Activated CD4-positive, alpha-beta memory T cell treated with anti-CD3 and anti-CD28 coated beads for 36 hours (primary cell): Measurements from ENCODE around the gene HCFC1R1. TPM values are rescaled to one million over a fixed set of nuclear protein-coding genes. Genes with fewer than 3 reads are reported as not detected.

ENCODE experiments used
- CTCF ChIA-PET: fragments of 350-600 bp; sonication (Branson Sonifier 250); formaldehyde crosslinking; loops from one replicate; lab custom pipeline; 2021; ENCODE audit warnings: antibody characterized with exemption, inconsistent platforms; lab: Charles Lee
- POLR2A ChIA-PET: fragments of 350-600 bp; sonication (Branson Sonifier 250); formaldehyde crosslinking; loops from one replicate; lab custom pipeline; 2021; ENCODE audit warnings: antibody characterized with exemption; lab: Charles Lee
- DNase-seq: peaks from one replicate; pipeline ENCODE4 v3.0.0-alpha.2; 2020
- H3K27ac Mint-ChIP-seq: one replicate; pipeline ENCODE4 v1.8.0; 2021; ENCODE audit warnings: mixed read lengths
- H3K27me3 Mint-ChIP-seq: one replicate; pipeline ENCODE4 v1.8.0; 2021; ENCODE audit warnings: mixed read lengths
- H3K36me3 Mint-ChIP-seq: one replicate; pipeline ENCODE4 v1.8.0; 2021; ENCODE audit warnings: mixed read lengths
- H3K4me1 Mint-ChIP-seq: one replicate; pipeline ENCODE4 v1.8.0; 2021; ENCODE audit warnings: low read depth, mixed read lengths
- H3K4me3 Mint-ChIP-seq: one replicate; pipeline ENCODE4 v1.8.0; 2021; ENCODE audit warnings: mild to moderate bottlenecking, mixed read lengths
- H3K9me3 Mint-ChIP-seq: one replicate; pipeline ENCODE4 v1.8.0; 2021; ENCODE audit warnings: mixed read lengths
- intact Hi-C: fragments of 100-400 bp; cut with micrococcal nuclease; formaldehyde crosslinking; loops from one replicate; pipeline ENCODE4 v1.15.1; 2023
- total RNA-seq, 2 experiments: library from RNA; stranded (reverse); gene quantifications; one replicate each; pipeline ENCODE4 v1.2.3, GENCODE V29; 2021

Gene HCFC1R1
- total RNA-seq, 2 experiments from 2014 or later, result 31.8 to 32.8 TPM

DNA sequence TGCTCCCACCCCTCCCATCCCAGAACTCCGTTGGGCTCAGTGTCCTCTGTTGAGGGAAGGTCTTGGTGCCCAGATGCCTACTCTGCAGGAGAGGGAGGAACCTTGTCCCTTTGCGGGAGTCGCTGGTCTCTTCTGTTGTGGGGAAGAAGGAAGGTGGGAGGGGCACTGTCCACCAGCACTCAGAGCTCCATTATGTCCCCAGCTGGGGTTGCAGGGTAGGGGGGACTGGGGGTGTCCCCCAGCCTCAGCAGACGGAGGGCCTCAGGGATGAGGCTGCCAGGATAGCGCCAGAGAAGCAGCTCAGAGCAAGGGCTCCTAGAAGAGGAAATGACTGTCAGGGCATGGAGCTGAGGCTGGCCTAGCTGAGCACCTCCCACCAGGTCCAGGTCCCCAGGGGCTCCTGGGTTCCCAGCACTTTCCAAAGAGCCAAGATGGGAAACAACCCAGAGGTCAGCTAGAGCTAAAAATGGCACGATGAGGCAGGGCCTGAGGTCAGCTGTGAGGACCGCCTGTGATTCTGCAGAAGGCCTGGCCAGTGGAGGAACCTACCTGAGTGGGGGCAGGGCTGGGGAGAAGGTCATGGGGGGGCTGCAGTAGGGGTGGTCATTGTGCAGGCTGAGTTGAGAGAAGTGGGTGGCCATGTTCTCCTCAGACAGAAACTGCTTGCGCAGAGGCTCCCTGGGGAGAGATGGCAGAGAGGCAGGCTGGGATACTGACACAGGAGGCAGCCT, 893 bp downstream of the HCFC1R1 start:
- CTCF ChIA-PET, result interaction anchor here (0.7 to 17.0 kb wide), 7 partner anchors 7 to 166 kb away, joined by 3 to 412 read pairs (median 3); partner anchors contain the start of gene CLDN9
- DNase-seq, result no peak
- intact Hi-C loops, result loop anchor here (2.0 to 5.0 kb wide), 3 partner anchors 78 to 239 kb away; partner anchors contain the start of gene FLYWCH1
- POLR2A ChIA-PET, result interaction anchor here (0.9 to 1.6 kb wide), 4 partner anchors 8 to 112 kb away, joined by 3 to 4 read pairs (median 4); partner anchors contain the start of gene ZNF213
- Mint-ChIP-seq H3K36me3 (peaks cover 10% of the 10 kb centered on the region), H3K4me3 (peak overlapping the region; percentile 91), H3K9me3 (no peaks in the 10 kb centered on the region), H3K27ac (peak overlapping the region; percentile 96), H3K27me3 (no peaks in the 10 kb centered on the region), H3K4me1 (peaks cover 47% of the 10 kb centered on the region)

DNA sequence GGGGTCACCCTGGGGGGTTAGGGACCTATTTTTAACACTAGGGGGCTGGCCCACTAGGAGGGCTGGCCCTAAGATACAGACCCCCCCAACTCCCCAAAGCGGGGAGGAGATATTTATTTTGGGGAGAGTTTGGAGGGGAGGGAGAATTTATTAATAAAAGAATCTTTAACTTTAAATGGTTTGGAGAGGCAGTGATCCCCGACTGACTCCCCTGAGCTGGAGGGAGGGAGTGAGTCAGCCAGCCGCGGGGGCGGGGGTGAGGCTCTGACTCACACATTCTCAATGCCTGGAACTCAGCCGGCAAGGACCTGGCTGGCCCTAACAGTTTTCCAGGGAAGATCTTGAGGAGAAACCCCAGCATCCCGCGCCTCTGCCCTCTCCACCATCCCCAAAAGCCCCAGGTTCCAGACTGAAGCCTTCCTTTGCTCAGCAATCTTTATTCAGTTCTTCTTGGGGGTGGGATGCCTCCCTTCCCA, 1.5 kb downstream of the HCFC1R1 start:
- Mint-ChIP-seq H3K4me1 (peaks cover 47% of the 10 kb centered on the region), H3K9me3 (no peaks in the 10 kb centered on the region), H3K36me3 (peaks cover 10% of the 10 kb centered on the region), H3K4me3 (peak overlapping the region; percentile 91), H3K27ac (peak overlapping the region; percentile 96), H3K27me3 (no peaks in the 10 kb centered on the region)
- intact Hi-C loops, result loop anchor here (2.0 to 5.0 kb wide), 3 partner anchors 79 to 240 kb away; partner anchors contain the start of gene FLYWCH1
- POLR2A ChIA-PET, result interaction anchor here (0.9 to 1.7 kb wide), 6 partner anchors 9 to 112 kb away, joined by 3 to 7 read pairs (median 4); partner anchors contain the start of gene ZNF213
- CTCF ChIA-PET, result interaction anchor here (0.7 to 17.0 kb wide), 6 partner anchors 8 to 167 kb away, joined by 3 to 412 read pairs (median 6); partner anchors contain the start of gene CLDN9
- peak; percentile 96 for DNase-seq

DNA sequence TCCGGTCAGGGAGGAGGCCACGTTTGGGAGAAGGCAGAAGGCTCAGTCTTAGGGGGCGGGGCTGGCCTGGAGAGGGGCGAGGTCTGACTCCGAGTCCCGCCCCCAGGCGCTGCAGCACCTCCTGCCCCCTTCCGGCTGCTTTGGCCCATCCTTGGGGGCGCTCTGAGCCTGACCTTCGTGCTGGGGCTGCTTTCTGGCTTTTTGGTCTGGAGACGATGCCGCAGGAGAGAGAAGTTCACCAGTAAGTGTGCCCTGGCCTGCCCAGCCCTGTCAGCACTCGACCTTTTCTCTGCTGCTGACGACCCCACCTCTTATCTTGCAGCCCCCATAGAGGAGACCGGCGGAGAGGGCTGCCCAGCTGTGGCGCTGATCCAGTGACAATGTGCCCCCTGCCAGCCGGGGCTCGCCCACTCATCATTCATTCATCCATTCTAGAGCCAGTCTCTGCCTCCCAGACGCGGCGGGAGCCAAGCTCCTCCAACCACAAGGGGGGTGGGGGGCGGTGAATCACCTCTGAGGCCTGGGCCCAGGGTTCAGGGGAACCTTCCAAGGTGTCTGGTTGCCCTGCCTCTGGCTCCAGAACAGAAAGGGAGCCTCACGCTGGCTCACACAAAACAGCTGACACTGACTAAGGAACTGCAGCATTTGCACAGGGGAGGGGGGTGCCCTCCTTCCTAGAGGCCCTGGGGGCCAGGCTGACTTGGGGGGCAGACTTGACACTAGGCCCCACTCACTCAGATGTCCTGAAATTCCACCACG, 2.1 kb downstream of the HCFC1R1 start:
- H3K36me3 Mint-ChIP-seq, result peaks cover 5% of the 10 kb centered on the region

DNA sequence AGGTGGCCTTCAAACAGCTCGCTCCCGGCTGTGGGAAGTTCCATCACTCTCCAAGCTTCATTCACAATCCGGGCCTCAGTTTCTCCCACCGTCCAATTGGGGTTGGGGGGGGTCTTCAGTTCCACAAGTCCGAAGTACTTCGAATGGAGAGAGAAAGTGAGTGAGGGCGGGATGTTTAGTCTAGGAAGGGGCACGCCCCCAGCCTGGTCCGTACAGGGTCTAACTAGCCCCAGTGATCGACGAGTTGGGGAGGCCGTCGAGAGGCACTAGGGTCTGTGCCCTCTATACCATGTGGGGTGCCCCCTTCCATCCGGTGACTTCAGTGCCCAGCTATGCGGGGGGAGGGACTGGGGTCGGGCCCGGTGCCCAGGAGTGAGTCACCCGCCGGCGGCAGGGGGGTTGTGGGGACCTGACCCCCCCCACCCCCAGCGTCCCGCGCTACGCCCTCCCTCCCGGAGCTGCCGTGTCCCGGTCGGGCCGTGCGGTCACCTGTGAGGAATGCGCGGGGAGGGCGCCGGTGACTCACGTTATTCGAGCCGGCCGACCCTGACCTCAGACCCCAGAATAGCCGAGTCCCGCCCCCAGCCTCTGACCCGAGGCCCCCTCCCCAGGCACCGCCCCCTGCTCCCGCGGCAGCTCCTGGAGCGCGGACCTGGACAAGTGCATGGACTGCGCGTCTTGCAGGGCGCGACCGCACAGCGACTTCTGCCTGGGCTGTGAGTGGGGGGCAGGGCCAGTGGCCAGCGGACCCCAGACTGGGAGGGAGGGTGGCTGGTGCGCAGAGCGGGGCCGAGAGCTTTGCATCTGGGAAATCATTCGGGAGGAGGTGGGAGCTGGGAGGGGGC, 2.9 kb downstream of the HCFC1R1 start:
- Mint-ChIP-seq H3K27me3 (peaks cover 2% of the 10 kb centered on the region), H3K4me1 (peaks cover 47% of the 10 kb centered on the region), H3K4me3 (peak overlapping the region; percentile 91), H3K27ac (peak overlapping the region; percentile 96), H3K36me3 (peaks cover 2% of the 10 kb centered on the region), H3K9me3 (no peaks in the 10 kb centered on the region)
- DNase-seq, result peak; percentile 77
- CTCF ChIA-PET, result interaction anchor here (1.4 to 17.0 kb wide), 6 partner anchors 9 to 114 kb away, joined by 3 to 412 read pairs (median 6); partner anchors contain the start of genes CLDN9 and ZNF213
- POLR2A ChIA-PET, result interaction anchor here (0.6 to 1.9 kb wide), 7 partner anchors 8 to 128 kb away, joined by 3 to 11 read pairs (median 4); partner anchors contain the start of genes FLYWCH1 and ZNF213
- intact Hi-C loops, result loop anchor here (1.0 to 5.0 kb wide), 4 partner anchors 17 to 241 kb away; partner anchors contain the start of gene FLYWCH1

More for the DNA sequence above, 2.1 kb downstream of the HCFC1R1 start:
- ChIA-PET POLR2A (interaction anchor here (0.9 to 1.9 kb wide), 7 partner anchors 7 to 113 kb away, joined by 3 to 11 read pairs (median 4); partner anchors contain the start of gene ZNF213), CTCF (interaction anchor here (1.7 to 17.0 kb wide), 4 partner anchors 8 to 108 kb away, joined by 5 to 412 read pairs (median 46); partner anchors contain the start of gene CLDN9)
- Mint-ChIP-seq H3K27ac (peak overlapping the region; percentile 96), H3K4me1 (peaks cover 47% of the 10 kb centered on the region), H3K4me3 (peak overlapping the region; percentile 91), H3K27me3 (no peaks in the 10 kb centered on the region), H3K9me3 (no peaks in the 10 kb centered on the region)
- peak; percentile 92 for DNase-seq
- intact Hi-C loops, result loop anchor here (2.0 to 5.0 kb wide), 4 partner anchors 51 to 241 kb away; partner anchors contain the start of gene FLYWCH1

- Mint-ChIP-seq H3K9me3 (no peaks in the 10 kb centered on the region), H3K27me3 (peaks cover 2% of the 10 kb centered on the region), H3K36me3 (peaks cover 2% of the 10 kb centered on the region), H3K4me1 (peaks cover 47% of the 10 kb centered on the region), H3K4me3 (peak within 1 kb of the TSS; percentile 91), H3K27ac (peak within 1 kb of the TSS; percentile 96)
- POLR2A ChIA-PET, result interaction anchor here (0.6 to 1.9 kb wide), 3 partner anchors 9 to 129 kb away, joined by 3 to 11 read pairs (median 4); partner anchors contain the start of gene FLYWCH1
- peak; percentile 82 for DNase-seq
- CTCF ChIA-PET, result interaction anchor here (1.4 to 17.0 kb wide), 5 partner anchors 10 to 115 kb away, joined by 3 to 412 read pairs (median 5); partner anchors contain the start of genes CLDN9 and ZNF213
- intact Hi-C loops, result loop anchor here (1.0 to 5.0 kb wide), 4 partner anchors 16 to 242 kb away; partner anchors contain the start of gene FLYWCH1
These were observed 3.5 kb downstream of the HCFC1R1 start, which contains the start of gene TNFRSF12A for GRCh38 chr16:3020247-3020603. TNFRSF12A (plus strand) TSS chr16:3020368; CDS start chr16:3020398, 30 bp downstream.

GRCh38 chr16:3019594-3020246, 4.0 kb downstream of the HCFC1R1 start:
- H3K27me3 Mint-ChIP-seq, result peaks cover 2% of the 10 kb centered on the region
- H3K4me3 Mint-ChIP-seq, result peak overlapping the region; percentile 91
- ChIA-PET CTCF (interaction anchor here (1.4 to 17.0 kb wide), 4 partner anchors 10 to 115 kb away, joined by 3 to 412 read pairs (median 45); partner anchors contain the start of genes CLDN9 and ZNF213), POLR2A (interaction anchor here (0.6 to 1.9 kb wide), 3 partner anchors 9 to 108 kb away, joined by 3 to 11 read pairs (median 3); partner anchors contain the start of gene FLYWCH1)
- H3K36me3 Mint-ChIP-seq, result peaks cover 2% of the 10 kb centered on the region
- H3K27ac Mint-ChIP-seq, result peak overlapping the region; percentile 56
- intact Hi-C loops, result loop anchor here (1.0 to 5.0 kb wide), 4 partner anchors 15 to 243 kb away; partner anchors contain the start of gene FLYWCH1
- no peak for DNase-seq
- H3K4me1 Mint-ChIP-seq, result peaks cover 47% of the 10 kb centered on the region
- no peaks in the 10 kb centered on the region for H3K9me3 Mint-ChIP-seq

DNA sequence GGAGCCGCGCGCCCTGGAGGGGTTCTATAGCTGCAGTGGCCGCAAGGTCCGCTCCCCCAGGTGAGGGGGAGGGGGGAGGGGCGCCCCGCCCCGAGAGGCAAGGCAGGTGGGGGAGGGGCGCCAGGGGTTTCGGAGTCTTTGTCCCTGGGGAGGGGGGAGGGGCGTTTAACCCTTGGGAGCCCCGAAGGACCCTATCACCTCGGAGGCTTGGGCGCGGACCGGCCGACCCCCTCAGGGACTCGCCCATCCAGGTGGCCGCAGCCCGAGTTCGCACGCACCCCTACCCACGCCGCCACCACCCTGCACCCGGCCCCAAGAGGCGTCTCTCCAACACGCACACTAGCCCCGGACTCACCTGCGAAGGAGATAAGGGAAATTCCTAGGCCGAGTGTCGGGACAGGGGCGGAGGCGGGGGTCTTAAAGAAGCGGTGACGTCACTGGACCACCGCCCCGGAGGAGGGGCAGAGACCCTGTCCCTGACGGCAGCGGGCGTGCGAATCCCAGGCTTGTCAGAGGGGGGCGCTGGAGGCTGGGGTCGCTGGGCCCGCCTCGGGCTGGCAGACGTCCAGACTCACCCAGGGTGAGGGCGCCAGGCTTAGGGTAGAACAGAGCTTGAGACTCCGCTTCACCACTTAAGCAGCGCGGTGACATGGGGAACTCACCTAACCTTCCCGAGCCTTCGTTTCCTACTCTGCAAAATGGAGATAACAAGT, 5.8 kb downstream of the HCFC1R1 start, which contains the start of gene CLDN6:
Gene CLDN6 (minus strand): TSS at position 390 of the 713 bp plus-strand sequence. CDS start 2,162 bp downstream, outside the sequence.
- Mint-ChIP-seq H3K4me3 (no peak within 1 kb of the TSS), H3K4me1 (peaks cover 37% of the 10 kb centered on the region), H3K27me3 (peaks cover 2% of the 10 kb centered on the region), H3K36me3 (no peaks in the 10 kb centered on the region), H3K27ac (no peak within 1 kb of the TSS), H3K9me3 (no peaks in the 10 kb centered on the region)
- intact Hi-C loops, result no loop called here
- peak; percentile 63 for DNase-seq
- CTCF ChIA-PET, result interaction anchor here (6.2 to 17.0 kb wide), 2 partner anchors 12 kb away, joined by 86 to 412 read pairs; partner anchors contain the start of gene CLDN9
- POLR2A ChIA-PET, result no interaction called here

DNA sequence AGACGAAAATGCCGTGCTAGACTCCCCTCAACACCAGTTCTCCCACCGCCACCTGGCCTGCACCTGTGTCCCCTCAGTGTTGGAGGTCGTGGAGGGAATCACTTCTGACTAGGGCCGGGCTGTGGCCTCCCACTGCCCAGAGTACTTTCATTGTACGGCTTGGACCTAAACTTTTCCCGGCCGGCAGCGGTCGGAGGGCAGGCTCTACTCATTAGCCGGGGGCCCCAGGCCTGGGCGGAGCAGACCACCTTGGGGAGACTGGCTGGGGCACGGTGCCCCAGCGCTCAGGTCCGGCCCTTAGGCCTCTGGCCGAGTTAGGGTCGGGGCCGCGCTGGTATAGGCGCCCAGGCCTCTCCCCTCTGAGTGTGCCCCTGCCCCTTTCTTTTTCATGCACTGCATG, 6.4 kb downstream of the HCFC1R1 start:
- no peak overlapping the region for H3K4me3 Mint-ChIP-seq
- ChIA-PET CTCF (no interaction called here), POLR2A (no interaction called here)
- no peaks in the 10 kb centered on the region for H3K36me3 Mint-ChIP-seq
- no peak for DNase-seq
- intact Hi-C loops, result no loop called here
- H3K27ac Mint-ChIP-seq, result no peak overlapping the region
- H3K4me1 Mint-ChIP-seq, result peaks cover 31% of the 10 kb centered on the region
- H3K27me3 Mint-ChIP-seq, result peaks cover 5% of the 10 kb centered on the region
- no peaks in the 10 kb centered on the region for H3K9me3 Mint-ChIP-seq

DNA sequence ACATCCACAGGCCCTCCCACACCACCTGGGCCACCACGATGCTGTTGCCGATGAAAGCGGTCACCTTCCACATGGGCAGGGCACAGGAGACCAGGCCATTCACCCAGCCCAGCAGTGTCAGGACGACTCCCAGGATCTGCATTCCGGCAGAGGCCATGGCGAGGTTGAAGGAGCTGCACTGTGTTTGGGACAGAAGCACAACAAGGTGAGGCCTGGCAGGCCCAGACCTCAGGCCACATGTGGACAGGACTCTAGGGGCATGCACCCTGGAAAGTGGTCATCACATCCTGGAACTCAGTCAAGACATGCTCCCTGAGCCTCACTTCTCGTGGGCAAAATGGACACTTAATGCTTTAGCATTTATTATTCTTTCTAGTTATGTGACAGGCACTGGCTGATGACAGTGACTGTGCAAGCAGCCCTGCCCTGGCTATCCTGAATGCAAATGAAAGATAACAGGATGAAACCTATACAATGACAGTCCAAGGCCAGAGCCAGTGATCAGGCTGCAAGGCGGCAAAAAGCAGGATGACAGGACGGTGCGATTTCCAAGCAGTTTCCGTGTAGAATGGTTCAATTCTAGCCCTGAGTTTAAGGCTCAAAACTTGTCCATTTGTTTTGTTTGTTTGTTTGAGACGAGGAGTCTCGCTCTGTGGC, 7.7 kb downstream of the HCFC1R1 start:
- Mint-ChIP-seq H3K4me3 (no peak overlapping the region), H3K9me3 (no peaks in the 10 kb centered on the region), H3K27me3 (peaks cover 8% of the 10 kb centered on the region), H3K36me3 (no peaks in the 10 kb centered on the region), H3K27ac (no peak overlapping the region), H3K4me1 (peaks cover 19% of the 10 kb centered on the region)
- POLR2A ChIA-PET, result no interaction called here
- intact Hi-C loops, result no loop called here
- CTCF ChIA-PET, result no interaction called here
- no peak for DNase-seq
